ENCODE results near the gene SBK2.

- no peak for TF ChIP-seq CTCF (IDR thresholded peaks at IDR 0.05)
- TF ChIP-seq POLR2A (IDR thresholded peaks at IDR 0.05): no peak
These were observed 3.7 kb upstream of the SBK2 start for GRCh38 chr19:55540619-55541018.

Measured in esophagus squamous epithelium (tissue), 4 donors.